CD4-positive, alpha-beta T cell treated with Interleukin-6 at 100 ng/mL for 8 hours (primary cell): ENCODE measurements around the gene MEF2D.
A peak's percentile ranks its signal among the peaks of the same experiment; 100 is the strongest.

Experiments
- DNase-seq: peaks from one replicate; pipeline ENCODE4 v3.0.0-alpha.2; 2020; ENCODE audit warnings: mixed read lengths, low spot score

MEF2D gene

GRCh38 chr1:156499842-156500542 is 583 bp downstream of the MEF2D start:
- DNase-seq, result peak; percentile 29

- DNase-seq, result no peak
Measured at GRCh38 chr1:156499194-156499841, 1.3 kb downstream of the MEF2D start.

- no peak for DNase-seq
Measured at GRCh38 chr1:156498432-156499193, 2.0 kb downstream of the MEF2D start.

GRCh38 chr1:156497743-156498431 is 2.7 kb downstream of the MEF2D start:
- DNase-seq, result no peak

GRCh38 chr1:156497078-156497742 is 3.4 kb downstream of the MEF2D start:
- DNase-seq, result no peak

- DNase-seq, result no peak
Measured at GRCh38 chr1:156496211-156496761, 4.3 kb downstream of the MEF2D start.

- no peak for DNase-seq
Measured at GRCh38 chr1:156495401-156496140, 5.0 kb downstream of the MEF2D start.

- DNase-seq, result no peak
Measured at GRCh38 chr1:156494309-156494895, 6.2 kb downstream of the MEF2D start.

GRCh38 chr1:156493742-156494141 is 6.8 kb downstream of the MEF2D start:
- no peak for DNase-seq

- DNase-seq, result no peak
Measured at GRCh38 chr1:156493154-156493631, 7.4 kb downstream of the MEF2D start.

GRCh38 chr1:156492591-156493080 is 7.9 kb downstream of the MEF2D start:
- DNase-seq, result no peak

- no peak for DNase-seq
Measured at GRCh38 chr1:156492013-156492590, 8.5 kb downstream of the MEF2D start.

GRCh38 chr1:156491151-156491949 is 9.2 kb downstream of the MEF2D start:
- no peak for DNase-seq

- DNase-seq, result no peak
Measured at GRCh38 chr1:156490401-156491032, 10.1 kb downstream of the MEF2D start.

- DNase-seq, result no peak
Measured at GRCh38 chr1:156489935-156490293, 10.7 kb downstream of the MEF2D start.

- peak; percentile 24 for DNase-seq
Measured at GRCh38 chr1:156489166-156489934, 11.2 kb downstream of the MEF2D start.

- DNase-seq, result no peak
Measured at GRCh38 chr1:156488566-156489165, 11.9 kb downstream of the MEF2D start.
